ENCODE data around the gene PCAT6.

The PCAT6 gene

GRCh38 chr1:202810615-202811295 is at the start of gene PCAT6:
Gene PCAT6 (plus strand): TSS chr1:202810954.
- Histone ChIP-seq H3K79me2 (peaks cover 2% of the 10 kb centered on the region), H3K4me1 (peaks cover 3% of the 10 kb centered on the region), H3K4me3 (ENCODE audit: low read depth, low read length) (peak within 1 kb of the TSS; percentile 64), H3K27ac (peak within 1 kb of the TSS; percentile 83), H3K9me3 (ENCODE audit: control insufficient read depth, low read length) (no peaks in the 10 kb centered on the region), H3K27me3 (ENCODE audit: control insufficient read depth, insufficient read depth, low read length) (no peaks in the 10 kb centered on the region), H2AFZ (peak within 1 kb of the TSS; percentile 95), H3K9ac (no peak within 1 kb of the TSS), H3K4me2 (ENCODE audit: low read length) (peak within 1 kb of the TSS; percentile 96), H3K36me3 (ENCODE audit: control insufficient read depth, insufficient read depth, low read length) (no peaks in the 10 kb centered on the region)
- TF ChIP-seq CTCF (IDR thresholded peaks at IDR 0.05) = no peak

GRCh38 chr1:202762019-202762418 is 48.7 kb upstream of the PCAT6 start:
- Histone ChIP-seq H3K9ac (no peak overlapping the region), H3K79me2 (no peaks in the 10 kb centered on the region), H3K9me3 (ENCODE audit: control insufficient read depth, low read length) (no peaks in the 10 kb centered on the region), H3K4me2 (ENCODE audit: low read length) (no peak overlapping the region), H3K27ac (no peak overlapping the region), H2AFZ (no peak overlapping the region), H3K36me3 (ENCODE audit: control insufficient read depth, insufficient read depth, low read length) (no peaks in the 10 kb centered on the region), H3K4me3 (ENCODE audit: low read depth, low read length) (no peak overlapping the region), H3K4me1 (no peaks in the 10 kb centered on the region), H3K27me3 (ENCODE audit: control insufficient read depth, insufficient read depth, low read length) (no peaks in the 10 kb centered on the region)
- no peak for TF ChIP-seq CTCF (IDR thresholded peaks at IDR 0.05)

GRCh38 chr1:202765721-202766120 is 45.0 kb upstream of the PCAT6 start:
- H3K9ac ChIP-seq = no peak overlapping the region
- H3K79me2 ChIP-seq = no peaks in the 10 kb centered on the region
- no peak overlapping the region for H2AFZ ChIP-seq
- TF ChIP-seq CTCF (IDR thresholded peaks at IDR 0.05) = no peak
- H3K4me3 ChIP-seq (ENCODE audit: low read depth, low read length) = no peak overlapping the region
- H3K4me1 ChIP-seq = no peaks in the 10 kb centered on the region
- H3K27me3 ChIP-seq (ENCODE audit: control insufficient read depth, insufficient read depth, low read length) = no peaks in the 10 kb centered on the region
- H3K27ac ChIP-seq = no peak overlapping the region
- no peak overlapping the region for H3K4me2 ChIP-seq (ENCODE audit: low read length)
- H3K9me3 ChIP-seq (ENCODE audit: control insufficient read depth, low read length) = no peaks in the 10 kb centered on the region
- no peaks in the 10 kb centered on the region for H3K36me3 ChIP-seq (ENCODE audit: control insufficient read depth, insufficient read depth, low read length)

GRCh38 chr1:202770135-202770534 is 40.6 kb upstream of the PCAT6 start:
- H3K27me3 ChIP-seq (ENCODE audit: control insufficient read depth, insufficient read depth, low read length) = no peaks in the 10 kb centered on the region
- no peak overlapping the region for H3K4me3 ChIP-seq (ENCODE audit: low read depth, low read length)
- TF ChIP-seq CTCF (IDR thresholded peaks at IDR 0.05) = no peak
- H3K4me1 ChIP-seq = no peaks in the 10 kb centered on the region
- no peaks in the 10 kb centered on the region for H3K79me2 ChIP-seq
- no peaks in the 10 kb centered on the region for H3K36me3 ChIP-seq (ENCODE audit: control insufficient read depth, insufficient read depth, low read length)
- H2AFZ ChIP-seq = no peak overlapping the region
- no peak overlapping the region for H3K9ac ChIP-seq
- H3K9me3 ChIP-seq (ENCODE audit: control insufficient read depth, low read length) = no peaks in the 10 kb centered on the region
- no peak overlapping the region for H3K27ac ChIP-seq
- H3K4me2 ChIP-seq (ENCODE audit: low read length) = no peak overlapping the region

- H2AFZ ChIP-seq = no peak overlapping the region
- TF ChIP-seq CTCF (IDR thresholded peaks at IDR 0.05) = no peak
- no peak overlapping the region for H3K27ac ChIP-seq
- H3K9me3 ChIP-seq (ENCODE audit: control insufficient read depth, low read length) = no peaks in the 10 kb centered on the region
- no peak overlapping the region for H3K4me2 ChIP-seq (ENCODE audit: low read length)
- H3K9ac ChIP-seq = no peak overlapping the region
- no peaks in the 10 kb centered on the region for H3K36me3 ChIP-seq (ENCODE audit: control insufficient read depth, insufficient read depth, low read length)
- no peaks in the 10 kb centered on the region for H3K27me3 ChIP-seq (ENCODE audit: control insufficient read depth, insufficient read depth, low read length)
- H3K79me2 ChIP-seq = peaks cover 7% of the 10 kb centered on the region
- no peaks in the 10 kb centered on the region for H3K4me1 ChIP-seq
- no peak overlapping the region for H3K4me3 ChIP-seq (ENCODE audit: low read depth, low read length)
Measured at GRCh38 chr1:202781180-202781579, 29.6 kb upstream of the PCAT6 start.
